ENCODE results near the gene HSD3B1.
"Not testable (repeated sequence)": the region's sequence is repeated elsewhere in the genome, so short reads cannot be mapped to it uniquely, and the experiment has no call there.

HSD3B1 gene

DNA sequence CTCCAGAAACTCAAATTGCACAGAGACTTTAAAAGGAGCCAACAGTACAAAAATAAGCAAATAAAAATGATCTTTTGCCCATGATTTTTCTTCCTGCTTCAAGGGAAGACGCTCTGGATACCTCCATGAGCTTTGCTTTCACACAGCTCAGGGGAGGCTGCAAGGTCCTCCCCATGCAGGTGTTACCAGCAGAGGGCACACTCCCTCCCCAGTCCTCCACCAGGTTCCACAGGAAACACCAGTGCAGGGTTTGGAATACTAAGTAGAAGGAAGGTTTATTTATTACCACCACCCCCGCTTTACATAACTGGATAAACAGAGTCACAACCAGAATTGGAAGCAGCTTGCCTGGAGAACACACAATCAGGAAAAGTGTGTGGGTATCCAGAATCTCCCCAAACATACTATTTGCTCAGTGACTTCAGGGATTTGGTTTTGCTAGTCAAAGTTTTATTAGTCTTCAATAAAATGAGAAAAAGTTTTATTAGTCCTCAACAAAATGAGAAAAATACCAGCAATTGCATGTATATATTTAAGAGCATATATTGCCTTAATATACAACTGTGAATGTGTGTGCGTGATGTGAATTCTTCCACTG lies 37.3 kb downstream of the HSD3B1 start:
- no peak overlapping the region for H3K27ac ChIP-seq
- TF ChIP-seq, protein P1, sequence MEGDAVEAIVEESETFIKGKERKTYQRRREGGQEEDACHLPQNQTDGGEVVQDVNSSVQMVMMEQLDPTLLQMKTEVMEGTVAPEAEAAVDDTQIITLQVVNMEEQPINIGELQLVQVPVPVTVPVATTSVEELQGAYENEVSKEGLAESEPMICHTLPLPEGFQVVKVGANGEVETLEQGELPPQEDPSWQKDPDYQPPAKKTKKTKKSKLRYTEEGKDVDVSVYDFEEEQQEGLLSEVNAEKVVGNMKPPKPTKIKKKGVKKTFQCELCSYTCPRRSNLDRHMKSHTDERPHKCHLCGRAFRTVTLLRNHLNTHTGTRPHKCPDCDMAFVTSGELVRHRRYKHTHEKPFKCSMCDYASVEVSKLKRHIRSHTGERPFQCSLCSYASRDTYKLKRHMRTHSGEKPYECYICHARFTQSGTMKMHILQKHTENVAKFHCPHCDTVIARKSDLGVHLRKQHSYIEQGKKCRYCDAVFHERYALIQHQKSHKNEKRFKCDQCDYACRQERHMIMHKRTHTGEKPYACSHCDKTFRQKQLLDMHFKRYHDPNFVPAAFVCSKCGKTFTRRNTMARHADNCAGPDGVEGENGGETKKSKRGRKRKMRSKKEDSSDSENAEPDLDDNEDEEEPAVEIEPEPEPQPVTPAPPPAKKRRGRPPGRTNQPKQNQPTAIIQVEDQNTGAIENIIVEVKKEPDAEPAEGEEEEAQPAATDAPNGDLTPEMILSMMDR (conservative IDR thresholded peaks at IDR 0.05), result peak; percentile 45; the same call in 1 of the 2 replicates

DNA sequence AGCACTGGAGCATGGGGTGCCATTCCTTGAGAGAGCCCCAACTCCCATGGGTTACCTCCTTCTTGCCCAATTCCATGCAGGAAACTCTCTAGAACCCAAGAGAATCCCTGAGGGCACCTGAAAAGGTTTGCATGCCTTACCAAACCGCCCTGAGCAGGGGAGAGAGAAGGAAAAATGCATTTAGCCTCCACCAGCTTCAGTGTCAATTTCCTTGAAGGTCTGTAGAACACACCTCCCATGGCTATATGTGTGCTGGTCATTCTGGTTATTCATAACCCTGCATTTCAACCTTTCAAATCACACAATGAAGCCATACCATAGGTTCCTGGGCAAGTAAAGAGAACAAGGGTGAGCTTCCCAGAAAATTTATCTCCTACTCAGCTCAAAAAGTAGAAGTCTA lies 39.6 kb downstream of the HSD3B1 start:
- TF ChIP-seq, protein P1 (conservative IDR thresholded peaks at IDR 0.05), result no peak

DNA sequence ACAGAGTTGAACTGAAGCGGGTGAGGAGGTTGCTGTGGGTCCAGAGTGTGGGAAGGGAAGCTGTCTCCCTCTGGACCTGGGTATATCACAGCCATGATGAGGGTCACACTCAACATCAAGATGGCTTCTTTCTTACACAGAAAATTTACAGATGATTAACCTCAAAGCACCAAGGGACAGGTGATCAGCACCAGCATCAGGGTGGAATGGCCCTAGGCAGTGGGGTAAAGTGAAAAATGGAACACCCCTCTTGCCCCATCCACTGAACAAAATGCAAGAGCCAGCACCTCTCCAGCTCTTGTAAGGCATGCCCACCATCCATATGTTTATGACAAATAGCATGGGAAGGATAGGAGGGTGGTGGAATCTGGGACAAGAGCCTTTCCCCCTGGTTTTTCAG lies 40.3 kb downstream of the HSD3B1 start:
- H3K27ac ChIP-seq, result no peak overlapping the region
- TF ChIP-seq, protein P1 (conservative IDR thresholded peaks at IDR 0.05), result no peak

More for the DNA sequence above, 39.6 kb downstream of the HSD3B1 start:
- no peak overlapping the region for H3K27ac ChIP-seq

DNA sequence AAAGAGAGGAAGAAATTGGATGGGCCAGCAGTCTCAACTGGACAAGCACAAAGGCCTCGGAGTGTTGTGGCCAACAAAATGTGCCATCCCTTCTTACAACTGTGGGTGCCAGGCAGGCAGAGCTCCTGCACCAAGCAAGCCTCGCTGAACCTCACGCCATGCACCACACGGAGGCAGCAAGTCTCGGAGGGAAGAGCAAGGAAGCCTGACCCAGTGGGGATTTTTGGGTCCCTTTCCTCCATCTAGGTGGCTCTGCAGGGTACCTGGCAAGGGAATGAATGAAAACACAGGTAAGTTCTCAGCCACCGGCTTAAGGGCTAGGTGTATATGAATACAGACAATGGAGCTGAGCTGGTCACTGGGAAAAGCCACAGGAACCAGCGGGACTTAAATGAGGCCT lies 40.8 kb downstream of the HSD3B1 start:
- H3K27ac ChIP-seq, result no peak overlapping the region
- TF ChIP-seq, protein P1 (conservative IDR thresholded peaks at IDR 0.05), result no peak

DNA sequence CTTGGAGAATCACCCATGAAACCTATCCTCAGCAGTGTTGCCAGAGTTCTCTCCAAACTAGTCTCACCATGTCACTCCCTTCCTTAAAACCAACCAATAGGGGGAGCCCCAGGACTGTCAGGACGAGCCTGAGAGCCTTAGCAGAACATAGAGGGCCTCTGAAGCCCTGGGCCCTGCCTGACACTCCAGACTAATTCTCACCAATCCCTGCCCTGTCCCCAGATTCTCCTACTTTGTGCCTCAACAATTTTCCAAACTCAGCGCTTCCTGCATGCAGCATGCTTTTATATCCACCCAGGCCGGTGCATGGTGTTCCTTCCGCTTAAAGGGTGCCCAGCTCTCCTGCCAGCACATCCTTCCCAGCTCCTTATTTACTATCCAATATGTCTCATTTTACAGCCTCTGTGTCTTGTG lies 42.7 kb downstream of the HSD3B1 start:
- TF ChIP-seq, protein P1 (conservative IDR thresholded peaks at IDR 0.05), result peak; percentile 66
- no peak overlapping the region for H3K27ac ChIP-seq

DNA sequence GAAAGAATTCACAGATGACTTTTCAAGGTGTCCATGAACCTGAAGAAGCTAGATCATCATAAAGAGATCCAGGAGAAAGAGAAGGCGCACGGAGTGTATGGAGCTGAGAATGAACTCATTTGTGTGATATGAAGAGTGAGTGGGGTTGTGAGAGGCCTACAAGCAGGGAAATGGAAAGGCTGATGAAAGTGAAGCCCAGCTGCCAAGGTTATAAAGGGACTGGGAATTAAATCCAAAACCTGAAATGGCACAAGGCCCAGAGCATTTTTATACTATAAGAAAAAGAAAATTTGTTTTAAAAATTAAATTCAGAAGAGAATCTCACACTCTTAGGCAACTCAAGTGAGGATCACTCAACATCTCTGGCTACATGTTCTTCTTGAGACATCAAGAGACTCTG lies 43.4 kb downstream of the HSD3B1 start:
- no peak overlapping the region for H3K27ac ChIP-seq
- TF ChIP-seq, protein P1 (conservative IDR thresholded peaks at IDR 0.05), result no peak

DNA sequence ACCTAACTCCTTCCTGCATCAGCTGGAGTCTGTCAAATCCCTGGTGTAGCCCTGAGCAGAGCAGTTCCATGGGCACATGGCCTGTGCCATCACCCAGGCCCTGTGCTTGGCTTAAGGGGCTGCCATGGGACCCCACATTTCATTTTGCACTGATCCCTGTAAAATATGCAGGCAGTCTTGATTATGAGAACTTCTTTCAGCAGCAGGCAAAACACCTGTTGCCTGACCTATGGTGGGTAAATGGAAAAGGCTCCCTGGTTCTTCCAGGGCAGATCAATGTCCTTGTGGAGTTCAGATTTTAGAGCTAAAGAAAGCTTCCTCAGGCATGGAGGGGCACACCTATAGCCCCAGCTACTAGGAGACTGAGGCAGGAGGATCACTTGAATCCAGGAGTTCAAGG lies 44.2 kb downstream of the HSD3B1 start:
- TF ChIP-seq, protein P1 (conservative IDR thresholded peaks at IDR 0.05), result no peak
- no peak overlapping the region for H3K27ac ChIP-seq

DNA sequence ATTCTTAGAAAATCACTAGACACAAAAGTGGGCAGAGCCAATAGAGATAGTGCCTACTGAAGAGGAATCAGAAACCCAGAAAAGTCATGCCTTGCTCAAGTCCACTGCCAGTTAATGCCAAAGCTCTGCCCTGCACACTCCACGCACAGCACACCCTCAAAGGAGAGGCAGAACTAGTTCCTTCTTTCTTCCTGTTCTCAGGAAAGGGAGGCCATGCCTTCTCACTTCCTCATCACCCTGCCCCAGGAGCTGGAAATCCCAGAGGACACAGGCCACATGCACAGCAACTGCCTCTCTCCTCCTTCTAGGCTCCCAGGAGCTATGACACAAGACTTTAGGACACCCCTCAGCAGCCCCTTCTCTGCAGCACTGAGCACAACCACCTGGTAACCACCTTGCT lies 45.6 kb downstream of the HSD3B1 start:
- H3K27ac ChIP-seq, result not testable (repeated sequence)

DNA sequence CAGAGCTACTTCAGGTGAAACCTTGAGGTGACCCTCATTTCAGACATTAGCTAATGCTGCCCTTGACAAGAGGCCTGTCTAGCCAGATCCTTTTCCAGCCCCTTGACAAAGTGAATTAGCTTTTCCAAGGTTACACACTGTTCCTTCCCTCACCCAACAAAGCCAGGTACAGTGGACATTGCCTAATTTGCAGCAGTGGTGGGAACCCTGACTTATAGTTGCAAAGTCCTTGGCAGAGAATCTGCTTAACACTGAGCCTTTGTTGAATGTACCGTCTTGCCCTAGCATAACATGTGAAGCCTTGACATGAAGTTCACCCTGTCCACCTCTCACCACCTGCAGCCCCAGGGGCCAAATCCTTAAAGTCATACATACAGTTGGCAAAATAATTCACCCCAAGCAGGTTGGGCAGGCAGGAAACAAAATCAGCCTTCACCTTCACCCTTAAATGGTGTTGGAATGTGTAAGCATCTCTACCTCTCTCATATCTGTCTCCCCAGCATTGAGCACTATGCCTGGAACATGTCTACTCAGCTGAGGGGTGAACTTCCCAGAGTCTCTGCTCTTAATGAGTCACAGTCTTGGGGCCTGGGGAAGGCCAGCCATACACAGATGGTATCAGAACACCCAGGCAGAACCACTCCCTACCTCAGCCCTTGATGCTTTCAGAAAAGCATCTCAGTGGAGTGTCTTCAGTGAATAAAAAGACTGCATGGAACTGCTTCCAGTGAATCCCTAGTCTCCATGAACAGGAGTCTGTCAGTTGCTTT lies 46.5 kb downstream of the HSD3B1 start:
- not testable (repeated sequence) for H3K27ac ChIP-seq

All from VCaP (cell line).